GM18907 (cell line): ENCODE measurements around the gene ANO3.
"Not testable (repeated sequence)": the region's sequence is repeated elsewhere in the genome, so short reads cannot be mapped to it uniquely, and the experiment has no call there.

Experiments used
- ATAC-seq: cut with Tn5 transposase; IDR thresholded peaks from one replicate; pipeline ENCODE4 v1.9.1; 2021; ENCODE audit warnings: mild to moderate bottlenecking, moderate library complexity; ENCODE audit not compliant: unreplicated experiment

Gene ANO3

GRCh38 chr11:26571861-26572654 lies 240.1 kb downstream of the ANO3 start, which contains the start of gene MUC15:
TSS of gene MUC15 (minus strand) at chr11:26572263. CDS start at chr11:26567094, 5,169 bp downstream.
- ATAC-seq = no peak

- no peak for ATAC-seq
These were observed 241.0 kb downstream of the ANO3 start for GRCh38 chr11:26572770-26573402.

GRCh38 chr11:26573896-26574295 lies 242.0 kb downstream of the ANO3 start:
- no peak for ATAC-seq

GRCh38 chr11:26575946-26576345 lies 244.0 kb downstream of the ANO3 start:
- no peak for ATAC-seq

GRCh38 chr11:26578998-26579661 lies 247.2 kb downstream of the ANO3 start:
- no peak for ATAC-seq

GRCh38 chr11:26579683-26580082 lies 247.8 kb downstream of the ANO3 start:
- no peak for ATAC-seq

GRCh38 chr11:26580929-26581328 lies 249.0 kb downstream of the ANO3 start:
- no peak for ATAC-seq

- no peak for ATAC-seq
These were observed 251.6 kb downstream of the ANO3 start for GRCh38 chr11:26583550-26583949.

GRCh38 chr11:26584818-26585217 lies 252.9 kb downstream of the ANO3 start:
- no peak for ATAC-seq

GRCh38 chr11:26587073-26587472 lies 255.1 kb downstream of the ANO3 start:
- no peak for ATAC-seq

GRCh38 chr11:26593691-26594090 lies 261.8 kb downstream of the ANO3 start:
- no peak for ATAC-seq

GRCh38 chr11:26595207-26595865 lies 263.4 kb downstream of the ANO3 start:
- ATAC-seq = not testable (repeated sequence)

GRCh38 chr11:26597049-26597689 lies 265.2 kb downstream of the ANO3 start:
- not testable (repeated sequence) for ATAC-seq

- ATAC-seq = no peak
These were observed 266.0 kb downstream of the ANO3 start for GRCh38 chr11:26597899-26598298.

GRCh38 chr11:26599425-26599824 lies 267.5 kb downstream of the ANO3 start:
- no peak for ATAC-seq

- no peak for ATAC-seq
These were observed 268.0 kb downstream of the ANO3 start for GRCh38 chr11:26599876-26600434.

- ATAC-seq = no peak
These were observed 276.0 kb downstream of the ANO3 start for GRCh38 chr11:26607725-26608506.

- no peak for ATAC-seq
These were observed 276.7 kb downstream of the ANO3 start for GRCh38 chr11:26608507-26609146.

- no peak for ATAC-seq
These were observed 281.8 kb downstream of the ANO3 start for GRCh38 chr11:26613759-26614158.
